Measurements from ENCODE around the gene NAE1.
"Not testable (repeated sequence)": the region's sequence is repeated elsewhere in the genome, so short reads cannot be mapped to it uniquely, and the experiment has no call there.

Gene NAE1

GRCh38 chr16:66800856-66801255 is 29.9 kb downstream of the NAE1 start:
- DNase-seq, result no peak

- DNase-seq, result no peak
Measured at GRCh38 chr16:66798161-66798560, 32.6 kb downstream of the NAE1 start.

GRCh38 chr16:66793984-66794383 is 36.8 kb downstream of the NAE1 start:
- DNase-seq, result not testable (repeated sequence)

- DNase-seq, result no peak
Measured at GRCh38 chr16:66790130-66790733, 40.5 kb downstream of the NAE1 start.

GRCh38 chr16:66787427-66787826 is 43.3 kb downstream of the NAE1 start:
- DNase-seq, result no peak

GRCh38 chr16:66786551-66786950 is 44.2 kb downstream of the NAE1 start:
- DNase-seq, result no peak

- DNase-seq, result no peak
Measured at GRCh38 chr16:66776457-66776856, 54.3 kb downstream of the NAE1 start.

GRCh38 chr16:66774981-66775380 is 55.8 kb downstream of the NAE1 start:
- no peak for DNase-seq

GRCh38 chr16:66758086-66758485 is 72.7 kb downstream of the NAE1 start:
- no peak for DNase-seq

- no peak for DNase-seq
Measured at GRCh38 chr16:66754819-66755218, 76.0 kb downstream of the NAE1 start.

- DNase-seq, result no peak
Measured at GRCh38 chr16:66754211-66754610, 76.6 kb downstream of the NAE1 start.

GRCh38 chr16:66752958-66753357 is 77.8 kb downstream of the NAE1 start:
- DNase-seq, result no peak
